Panc1 (cell line): ENCODE results near the gene NCOA3. TPM values are rescaled to one million over a fixed set of nuclear protein-coding genes. Genes with fewer than 3 reads are reported as not detected.
"Not testable (repeated sequence)": the region's sequence is repeated elsewhere in the genome, so short reads cannot be mapped to it uniquely, and the experiment has no call there.

Experiments
- ATAC-seq: fragments of 200-7000 bp; cut with Tn5 transposase; 2 replicates; pipeline ENCODE4 v1.9.1; 2020; ENCODE audit warnings: mild to moderate bottlenecking, moderate library complexity
- BruUV-seq: library from RNA; stranded (reverse); fragments of 400-500 nt; replicated peaks from 2 replicates; lab custom pipeline; 2021; lab: Mats Ljungman, UMichigan
- CTCF ChIA-PET: fragments of 300-600 bp; sonication (Branson Sonifier 250); formaldehyde crosslinking; loops from one replicate; lab custom pipeline; 2022; ENCODE audit warnings: antibody characterized with exemption; lab: Charles Lee
- POLR2A ChIA-PET: fragments of 300-600 bp; sonication (Branson Sonifier 250); formaldehyde crosslinking; loops from one replicate; lab custom pipeline; 2022; ENCODE audit warnings: antibody characterized with exemption; lab: Charles Lee
- DNase-seq: peaks from one replicate; pipeline ENCODE4 v3.0.0-alpha.2; 2010; ENCODE audit warnings: low read depth, low spot score
- H3K27ac ChIP-seq: 2 replicates; pipeline ENCODE4 v1.5.1; 2011; ENCODE audit warnings: mild to moderate bottlenecking, low read length, inconsistent platforms
- H3K27me3 ChIP-seq: fragments of 200-500 bp; sonication (Bioruptor generic); 2 replicates; pipeline ENCODE4 v1.6.0; 2014; ENCODE audit warnings: low read length, inconsistent platforms; ENCODE audit not compliant: control insufficient read depth, insufficient read depth
- H3K36me3 ChIP-seq: fragments of 200-500 bp; sonication (Bioruptor generic); 2 replicates; pipeline ENCODE4 v1.5.1; 2014; ENCODE audit warnings: inconsistent platforms, mild to moderate bottlenecking, low read length, moderate library complexity; ENCODE audit not compliant: control insufficient read depth, insufficient read depth
- H3K4me1 ChIP-seq: 2 replicates; pipeline ENCODE4 v1.5.1; 2011; ENCODE audit warnings: inconsistent platforms, mild to moderate bottlenecking, low read length, moderate library complexity; ENCODE audit not compliant: control insufficient read depth, insufficient read depth
- H3K4me3 ChIP-seq, 2 experiments: 2 replicates each; pipeline ENCODE4 v1.5.1; 2011 to 2012; ENCODE audit warnings: low read depth in 2 of 2, low read length in 2 of 2, mild to moderate bottlenecking in 2 of 2, inconsistent platforms in 1 of 2, moderate library complexity in 1 of 2
- H3K9me3 ChIP-seq: fragments of 200-500 bp; sonication (Bioruptor generic); 2 replicates; pipeline ENCODE4 v1.5.1; 2014; ENCODE audit warnings: low read depth, mild to moderate bottlenecking, inconsistent platforms, low read length, moderate library complexity; ENCODE audit not compliant: control insufficient read depth, insufficient read depth
- POLR2AphosphoS5 ChIP-seq: IDR thresholded peaks from 2 replicates; pipeline ENCODE4 v1.6.1; 2012; ENCODE audit warnings: mild to moderate bottlenecking, low read depth, low read length, moderate library complexity
- SIN3A ChIP-seq: IDR thresholded peaks from 2 replicates; pipeline ENCODE4 v1.6.1; 2012; ENCODE audit warnings: low read depth, mild to moderate bottlenecking, low read length, moderate library complexity, borderline replicate concordance; ENCODE audit not compliant: insufficient read depth
- TCF7L2 ChIP-seq: IDR thresholded peaks from 2 replicates; pipeline ENCODE4 v1.6.1; 2011; ENCODE audit warnings: mild to moderate bottlenecking, low read depth, low read length, inconsistent platforms
- in situ Hi-C: cut with HindIII; loops from 2 replicates; pipeline ENCODE4 v1.10.0; 2016; ENCODE audit warnings: low sequenced_read_pairs, low pct_unique_long_range_greater_than_20kb
- intact Hi-C: fragments of 100-400 bp; cut with micrococcal nuclease; formaldehyde crosslinking; loops from one replicate; pipeline ENCODE4 v1.10.0; 2022; ENCODE audit not compliant: unreplicated experiment
- total RNA-seq: library from RNA; stranded (reverse); gene quantifications from one replicate; pipeline ENCODE4 v1.2.1, GENCODE V29; 2021; ENCODE audit not compliant: unreplicated experiment
- TF ChIP-seq, protein P1 (sequence below): fragments of 450-650 bp; IDR thresholded peaks from 2 replicates; pipeline ENCODE4 v1.5.1; 2017; ENCODE audit warnings: mild to moderate bottlenecking
- TF ChIP-seq, protein P2 (sequence below), 2 experiments: IDR thresholded peaks; 2 replicates each; pipeline ENCODE4 v1.6.1; 2011 to 2012; ENCODE audit warnings: low read depth in 2 of 2, control low read depth in 1 of 2, low read length in 1 of 2, mild to moderate bottlenecking in 1 of 2, moderate library complexity in 1 of 2; ENCODE audit not compliant: insufficient read depth in 1 of 2

NCOA3 gene
- total RNA-seq, 1 experiment from 2014 or later: 47.7 TPM

DNA sequence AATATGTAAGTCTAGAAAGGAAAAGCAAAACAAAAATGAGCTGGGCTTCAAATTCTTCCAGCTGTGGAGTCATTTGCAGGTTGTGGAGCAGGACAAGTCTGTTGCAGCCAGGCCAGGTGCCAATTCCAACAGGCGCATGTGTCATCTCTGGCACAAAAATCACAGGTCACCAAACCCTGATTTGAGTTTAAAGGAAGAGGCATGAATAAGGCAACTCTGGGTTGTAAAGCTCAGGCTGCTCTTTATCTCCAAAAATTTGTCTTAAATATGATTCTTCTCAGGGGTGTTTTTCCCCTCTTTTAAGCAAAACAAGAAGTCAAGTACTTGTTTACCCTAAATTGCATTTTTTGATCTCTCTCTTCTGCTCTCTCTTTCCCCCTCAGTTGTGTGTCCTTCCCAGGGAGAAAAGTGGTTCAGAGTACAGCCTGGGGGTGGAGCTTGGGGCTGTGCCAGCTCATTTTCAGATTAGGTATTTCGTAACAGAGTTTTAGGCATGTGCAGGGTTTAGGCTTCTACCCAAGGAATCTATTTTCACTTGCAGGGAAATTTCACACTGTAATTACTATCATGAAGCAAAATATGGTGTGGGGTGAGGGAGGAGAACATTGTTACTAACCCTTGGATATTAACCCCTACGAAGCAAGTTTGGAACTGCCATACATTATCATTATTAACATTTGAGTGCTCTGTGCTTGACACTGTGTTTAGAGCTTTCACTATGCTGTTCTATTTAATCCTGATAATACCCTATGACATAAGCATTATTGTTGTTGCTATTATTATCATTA is 8.3 kb upstream of the NCOA3 start:
- Histone ChIP-seq H3K36me3 (no peaks in the 10 kb centered on the region), H3K9me3 (no peaks in the 10 kb centered on the region), H3K27me3 (no peaks in the 10 kb centered on the region), H3K4me3 (no peak overlapping the region), H3K4me1 (peaks cover 8% of the 10 kb centered on the region), H3K27ac (no peak overlapping the region)
- ATAC-seq (peak; percentile 69), DNase-seq (no peak)
- ChIA-PET POLR2A (interaction anchor here (0.5 to 1.0 kb wide), 2 partner anchors 9 to 13 kb away, joined by 3 to 5 read pairs; no protein-coding TSS in a partner anchor), CTCF (interaction anchor here (0.6 kb wide), 1 partner anchor 109 kb away, joined by 3 read pairs; no protein-coding TSS in a partner anchor)
- intact Hi-C loops (no loop called here), in situ Hi-C loops (no loop called here)
- no TSS peak for BruUV-seq
- TF ChIP-seq, protein P1, sequence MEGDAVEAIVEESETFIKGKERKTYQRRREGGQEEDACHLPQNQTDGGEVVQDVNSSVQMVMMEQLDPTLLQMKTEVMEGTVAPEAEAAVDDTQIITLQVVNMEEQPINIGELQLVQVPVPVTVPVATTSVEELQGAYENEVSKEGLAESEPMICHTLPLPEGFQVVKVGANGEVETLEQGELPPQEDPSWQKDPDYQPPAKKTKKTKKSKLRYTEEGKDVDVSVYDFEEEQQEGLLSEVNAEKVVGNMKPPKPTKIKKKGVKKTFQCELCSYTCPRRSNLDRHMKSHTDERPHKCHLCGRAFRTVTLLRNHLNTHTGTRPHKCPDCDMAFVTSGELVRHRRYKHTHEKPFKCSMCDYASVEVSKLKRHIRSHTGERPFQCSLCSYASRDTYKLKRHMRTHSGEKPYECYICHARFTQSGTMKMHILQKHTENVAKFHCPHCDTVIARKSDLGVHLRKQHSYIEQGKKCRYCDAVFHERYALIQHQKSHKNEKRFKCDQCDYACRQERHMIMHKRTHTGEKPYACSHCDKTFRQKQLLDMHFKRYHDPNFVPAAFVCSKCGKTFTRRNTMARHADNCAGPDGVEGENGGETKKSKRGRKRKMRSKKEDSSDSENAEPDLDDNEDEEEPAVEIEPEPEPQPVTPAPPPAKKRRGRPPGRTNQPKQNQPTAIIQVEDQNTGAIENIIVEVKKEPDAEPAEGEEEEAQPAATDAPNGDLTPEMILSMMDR: no peak
- TF ChIP-seq SIN3A (no peak), TCF7L2 (no peak), POLR2AphosphoS5 (no peak)
- TF ChIP-seq, protein P2, sequence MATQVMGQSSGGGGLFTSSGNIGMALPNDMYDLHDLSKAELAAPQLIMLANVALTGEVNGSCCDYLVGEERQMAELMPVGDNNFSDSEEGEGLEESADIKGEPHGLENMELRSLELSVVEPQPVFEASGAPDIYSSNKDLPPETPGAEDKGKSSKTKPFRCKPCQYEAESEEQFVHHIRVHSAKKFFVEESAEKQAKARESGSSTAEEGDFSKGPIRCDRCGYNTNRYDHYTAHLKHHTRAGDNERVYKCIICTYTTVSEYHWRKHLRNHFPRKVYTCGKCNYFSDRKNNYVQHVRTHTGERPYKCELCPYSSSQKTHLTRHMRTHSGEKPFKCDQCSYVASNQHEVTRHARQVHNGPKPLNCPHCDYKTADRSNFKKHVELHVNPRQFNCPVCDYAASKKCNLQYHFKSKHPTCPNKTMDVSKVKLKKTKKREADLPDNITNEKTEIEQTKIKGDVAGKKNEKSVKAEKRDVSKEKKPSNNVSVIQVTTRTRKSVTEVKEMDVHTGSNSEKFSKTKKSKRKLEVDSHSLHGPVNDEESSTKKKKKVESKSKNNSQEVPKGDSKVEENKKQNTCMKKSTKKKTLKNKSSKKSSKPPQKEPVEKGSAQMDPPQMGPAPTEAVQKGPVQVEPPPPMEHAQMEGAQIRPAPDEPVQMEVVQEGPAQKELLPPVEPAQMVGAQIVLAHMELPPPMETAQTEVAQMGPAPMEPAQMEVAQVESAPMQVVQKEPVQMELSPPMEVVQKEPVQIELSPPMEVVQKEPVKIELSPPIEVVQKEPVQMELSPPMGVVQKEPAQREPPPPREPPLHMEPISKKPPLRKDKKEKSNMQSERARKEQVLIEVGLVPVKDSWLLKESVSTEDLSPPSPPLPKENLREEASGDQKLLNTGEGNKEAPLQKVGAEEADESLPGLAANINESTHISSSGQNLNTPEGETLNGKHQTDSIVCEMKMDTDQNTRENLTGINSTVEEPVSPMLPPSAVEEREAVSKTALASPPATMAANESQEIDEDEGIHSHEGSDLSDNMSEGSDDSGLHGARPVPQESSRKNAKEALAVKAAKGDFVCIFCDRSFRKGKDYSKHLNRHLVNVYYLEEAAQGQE (IDR thresholded peaks at IDR 0.05; ENCODE audit: insufficient read depth in 1 of 2, low read depth in 2 of 2, low read length in 1 of 2): no peak

DNA sequence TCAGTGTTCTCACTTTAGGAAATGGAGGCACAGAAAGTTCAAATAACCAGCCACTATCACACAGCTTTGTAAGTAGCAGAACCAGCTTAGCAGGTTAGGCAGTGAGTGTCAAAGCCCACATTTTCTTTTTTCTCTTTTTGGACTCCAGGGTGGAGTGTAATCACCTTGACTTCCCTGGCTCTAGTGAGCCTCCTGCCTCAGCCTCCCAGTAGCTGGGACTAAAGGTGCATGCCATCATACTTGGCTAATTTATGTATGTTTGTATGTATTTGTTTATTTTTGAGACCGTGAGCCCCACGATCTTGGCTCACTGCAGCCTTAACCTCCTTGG is 7.8 kb upstream of the NCOA3 start:
- in situ Hi-C loops: no loop called here
- ChIA-PET POLR2A (interaction anchor here (0.5 to 1.0 kb wide), 2 partner anchors 8 to 13 kb away, joined by 3 to 5 read pairs; no protein-coding TSS in a partner anchor), CTCF (no interaction called here)
- Histone ChIP-seq H3K36me3 (no peaks in the 10 kb centered on the region), H3K4me1 (peaks cover 8% of the 10 kb centered on the region), H3K27ac (no peak overlapping the region), H3K9me3 (no peaks in the 10 kb centered on the region), H3K4me3 (no peak overlapping the region), H3K27me3 (no peaks in the 10 kb centered on the region)
- no TSS peak for BruUV-seq
- intact Hi-C loops: no loop called here
- TF ChIP-seq, protein P2 (IDR thresholded peaks at IDR 0.05; ENCODE audit: insufficient read depth in 1 of 2, low read depth in 2 of 2, low read length in 1 of 2): no peak
- TF ChIP-seq POLR2AphosphoS5: no peak
- no peak for TF ChIP-seq SIN3A
- TF ChIP-seq TCF7L2: no peak
- TF ChIP-seq, protein P1: no peak
- ATAC-seq: no peak
- DNase-seq: no peak

DNA sequence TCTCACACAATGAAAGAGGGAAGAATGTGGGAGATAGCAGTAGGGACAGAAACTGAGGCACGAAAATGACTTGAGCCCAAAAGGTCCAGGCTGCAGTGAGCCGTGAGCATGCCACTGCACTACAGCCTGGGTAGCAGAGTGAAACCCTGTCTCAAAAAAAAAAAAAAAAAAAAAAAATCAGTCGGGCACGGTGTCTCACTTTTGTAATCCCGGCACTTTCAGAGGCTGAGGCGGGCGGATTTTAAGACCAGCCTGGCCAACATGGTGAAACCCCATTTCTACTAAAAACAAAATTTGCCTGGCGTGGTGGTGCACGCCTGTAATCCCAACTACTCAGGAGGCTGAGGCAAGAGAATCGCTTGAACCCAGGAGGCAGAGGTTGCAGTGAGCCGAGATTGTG is 7.1 kb upstream of the NCOA3 start:
- POLR2A ChIA-PET, DNase-seq, BruUV-seq, H3K4me3 ChIP-seq, intact Hi-C loops, in situ Hi-C loops, H3K9me3 ChIP-seq, H3K4me1 ChIP-seq, H3K27me3 ChIP-seq, ATAC-seq, CTCF ChIA-PET, H3K27ac ChIP-seq, H3K36me3 ChIP-seq: not testable (repeated sequence)
